ENCODE data around the gene ATP13A2.

The ATP13A2 gene

DNA sequence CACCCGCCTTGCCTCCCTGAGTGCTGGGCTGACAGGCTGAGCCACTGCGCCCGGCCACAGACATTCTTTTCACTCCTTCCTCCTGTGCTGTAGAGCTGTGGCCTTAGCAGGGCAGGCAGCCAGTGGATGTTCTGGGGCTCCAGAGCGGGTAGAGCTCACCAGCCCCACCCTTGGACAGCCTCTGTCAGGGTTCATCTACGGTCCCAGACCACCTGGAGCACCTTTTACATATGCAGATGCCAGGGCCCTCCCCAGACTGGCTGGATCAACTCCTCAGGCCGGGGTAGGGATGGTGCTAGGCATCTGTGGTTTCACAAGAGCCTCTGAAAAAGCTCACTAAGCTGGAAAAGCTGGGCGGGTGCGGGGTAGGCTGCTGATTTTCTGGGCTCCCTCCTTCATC, 4.6 kb downstream of the ATP13A2 start:
- Histone ChIP-seq H3K9ac (ENCODE audit: low read depth, low read length) (no peak overlapping the region), H3K9me3 (ENCODE audit: insufficient read depth, low read length, severe bottlenecking) (no peaks in the 10 kb centered on the region), H4K20me1 (ENCODE audit: insufficient read depth, low read length) (peaks cover 13% of the 10 kb centered on the region), H3K4me2 (ENCODE audit: insufficient read depth, low read length) (no peak overlapping the region), H3K36me3 (ENCODE audit: insufficient read depth, low read length) (peaks cover 32% of the 10 kb centered on the region), H3K4me1 (ENCODE audit: insufficient read depth, low read length) (peaks cover 19% of the 10 kb centered on the region), H3K27me3 (ENCODE audit: insufficient read depth, low read length, poor library complexity) (no peaks in the 10 kb centered on the region), H3K79me2 (ENCODE audit: insufficient read depth, low read length) (peaks cover 8% of the 10 kb centered on the region), H3K27ac (ENCODE audit: low read length) (no peak overlapping the region), H3K4me3 (ENCODE audit: low read depth in 1 of 2, low read length in 2 of 2) (no peak overlapping the region), H2AFZ (ENCODE audit: low read depth, low read length) (no peak overlapping the region)
- TF ChIP-seq EZH2 (IDR thresholded peaks at IDR 0.05; ENCODE audit: borderline replicate concordance, low read depth, low read length, severe bottlenecking) = no peak
- no peak for TF ChIP-seq CTCF (IDR thresholded peaks at IDR 0.05; ENCODE audit: borderline replicate concordance, extremely low read depth, low read length, poor library complexity, severe bottlenecking)
- DNase-seq (no peak), ATAC-seq (ENCODE audit: insufficient read depth, low read depth) (no peak)

DNA sequence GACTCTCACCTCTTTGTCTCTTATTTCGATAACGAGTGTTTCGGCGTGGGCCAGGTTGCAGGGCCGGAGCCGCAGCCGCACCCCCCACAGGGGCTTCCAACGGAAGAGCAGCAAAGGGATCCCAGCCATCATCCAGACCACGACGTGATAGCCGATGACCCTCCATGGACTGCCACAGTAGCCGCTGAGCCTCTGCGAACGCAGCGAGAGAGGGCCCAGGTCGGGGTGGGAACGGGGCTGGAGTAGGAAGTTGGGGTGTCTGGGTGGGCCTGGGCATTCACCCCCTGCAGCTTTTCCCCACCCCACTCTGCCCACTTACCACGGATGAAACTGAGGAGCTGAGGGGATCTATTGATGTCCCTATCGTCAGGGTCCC, 6.4 kb downstream of the ATP13A2 start:
- no peak for ATAC-seq (ENCODE audit: insufficient read depth, low read depth)

DNA sequence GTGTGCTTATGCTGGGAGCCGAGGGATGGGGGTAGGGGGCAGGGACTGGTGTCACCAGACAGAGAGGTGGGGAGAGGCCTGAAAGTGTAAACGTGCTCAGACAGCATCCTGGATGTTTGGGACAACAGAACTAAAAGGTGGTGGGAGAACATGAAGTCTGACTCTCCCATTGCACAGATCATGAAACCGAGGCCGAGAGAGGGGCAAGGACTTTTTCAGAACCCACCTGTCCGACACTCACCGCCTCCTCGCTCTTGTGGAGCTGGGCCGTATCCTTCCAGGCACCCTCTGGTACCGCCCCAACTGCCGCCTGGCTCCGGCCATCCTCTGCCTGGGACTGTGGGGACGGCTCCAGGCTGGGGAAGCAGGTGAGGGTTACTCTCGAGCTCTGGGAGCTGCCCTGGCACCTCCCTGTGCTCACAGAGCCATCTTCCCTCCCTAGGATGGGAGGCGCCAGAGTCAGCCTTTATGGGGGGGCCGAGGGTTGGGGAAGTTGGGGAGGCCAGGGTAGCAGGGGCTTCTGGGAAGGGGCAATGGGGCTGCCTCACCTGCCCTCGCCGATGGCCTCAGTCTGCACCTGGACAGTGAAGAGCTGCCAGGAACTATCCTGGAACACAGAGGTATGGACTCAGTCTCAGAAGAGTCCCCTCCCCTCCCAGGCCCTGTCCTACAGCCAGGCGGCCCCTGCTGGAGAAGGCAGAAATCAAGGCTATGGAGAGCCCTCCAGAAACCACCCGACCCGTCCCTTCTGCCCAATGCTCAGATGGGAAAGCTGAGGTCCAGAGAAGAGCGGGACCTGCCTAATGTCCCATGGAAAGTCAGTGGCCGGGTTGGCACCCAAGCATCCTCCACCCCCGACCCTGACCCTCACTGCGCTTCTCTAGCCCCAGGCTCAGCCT, 7.0 kb downstream of the ATP13A2 start:
- Histone ChIP-seq H3K9ac (ENCODE audit: low read depth, low read length) (no peak overlapping the region), H3K27ac (ENCODE audit: low read length) (no peak overlapping the region), H3K4me2 (ENCODE audit: insufficient read depth, low read length) (no peak overlapping the region), H3K27me3 (ENCODE audit: insufficient read depth, low read length, poor library complexity) (no peaks in the 10 kb centered on the region), H3K9me3 (ENCODE audit: insufficient read depth, low read length, severe bottlenecking) (no peaks in the 10 kb centered on the region), H3K79me2 (ENCODE audit: insufficient read depth, low read length) (peaks cover 3% of the 10 kb centered on the region; the same call in 1 of the 2 replicates), H3K4me3 (ENCODE audit: low read depth in 1 of 2, low read length in 2 of 2) (no peak overlapping the region), H3K36me3 (ENCODE audit: insufficient read depth, low read length) (peaks cover 46% of the 10 kb centered on the region), H4K20me1 (ENCODE audit: insufficient read depth, low read length) (peaks cover 9% of the 10 kb centered on the region; the same call in 1 of the 2 replicates), H3K4me1 (ENCODE audit: insufficient read depth, low read length) (0 out of 2 replicates have a peak, but pooled peaks cover 3% of the 10 kb centered on the region), H2AFZ (ENCODE audit: low read depth, low read length) (no peak overlapping the region)
- no peak; the same call in 2 of the 3 replicates for ATAC-seq (ENCODE audit: insufficient read depth, low read depth)
- DNase-seq = no peak
- no peak for TF ChIP-seq EZH2 (IDR thresholded peaks at IDR 0.05; ENCODE audit: borderline replicate concordance, low read depth, low read length, severe bottlenecking)
- TF ChIP-seq CTCF (IDR thresholded peaks at IDR 0.05; ENCODE audit: borderline replicate concordance, extremely low read depth, low read length, poor library complexity, severe bottlenecking) = no peak

More for the DNA sequence above, 6.4 kb downstream of the ATP13A2 start:
- Histone ChIP-seq H3K4me3 (ENCODE audit: low read depth in 1 of 2, low read length in 2 of 2) (no peak overlapping the region), H3K36me3 (ENCODE audit: insufficient read depth, low read length) (peaks cover 43% of the 10 kb centered on the region), H3K79me2 (ENCODE audit: insufficient read depth, low read length) (peaks cover 3% of the 10 kb centered on the region; the same call in 1 of the 2 replicates), H3K4me1 (ENCODE audit: insufficient read depth, low read length) (peaks cover 6% of the 10 kb centered on the region), H4K20me1 (ENCODE audit: insufficient read depth, low read length) (peaks cover 9% of the 10 kb centered on the region; the same call in 1 of the 2 replicates), H3K27ac (ENCODE audit: low read length) (no peak overlapping the region), H3K9me3 (ENCODE audit: insufficient read depth, low read length, severe bottlenecking) (no peaks in the 10 kb centered on the region), H3K27me3 (ENCODE audit: insufficient read depth, low read length, poor library complexity) (no peaks in the 10 kb centered on the region), H2AFZ (ENCODE audit: low read depth, low read length) (no peak overlapping the region), H3K4me2 (ENCODE audit: insufficient read depth, low read length) (no peak overlapping the region), H3K9ac (ENCODE audit: low read depth, low read length) (no peak overlapping the region)
- no peak for DNase-seq
- TF ChIP-seq EZH2 (IDR thresholded peaks at IDR 0.05; ENCODE audit: borderline replicate concordance, low read depth, low read length, severe bottlenecking) (no peak), CTCF (IDR thresholded peaks at IDR 0.05; ENCODE audit: borderline replicate concordance, extremely low read depth, low read length, poor library complexity, severe bottlenecking) (no peak)

All from DND-41 (cell line).